Naive thymus-derived CD4-positive, alpha-beta T cell (primary cell): ENCODE data around the gene MEGF11. TPM values are rescaled to one million over a fixed set of nuclear protein-coding genes. Genes with fewer than 3 reads are reported as not detected.
A peak's percentile ranks its signal among the peaks of the same experiment; 100 is the strongest.

ENCODE experiments used
- ATAC-seq: fragments of 150-1000 bp; cut with Tn5 transposase; 2 replicates; pipeline ENCODE4 v1.10.0; 2021; ENCODE audit warnings: mild to moderate bottlenecking, moderate library complexity
- CTCF ChIA-PET: fragments of 350-600 bp; sonication (Branson Sonifier 250); formaldehyde crosslinking; loops from one replicate; lab custom pipeline; 2021; ENCODE audit warnings: antibody characterized with exemption; lab: Charles Lee
- POLR2A ChIA-PET: fragments of 350-600 bp; sonication (Branson Sonifier 250); formaldehyde crosslinking; loops from one replicate; lab custom pipeline; 2021; ENCODE audit warnings: antibody characterized with exemption, inconsistent platforms; lab: Charles Lee
- DNase-seq, 9 donors: peaks; one replicate each; pipeline versions ENCODE4 v3.0.0 to v3.0.0-alpha.2; 2020 to 2022; ENCODE audit warnings: mixed read lengths in 1 of 9
- H3K27ac ChIP-seq: one replicate; pipeline ENCODE4 v1.7.0; 2013; ENCODE audit warnings: mild to moderate bottlenecking, low read depth, low read length, moderate library complexity
- H3K27me3 ChIP-seq, 2 donors: one replicate each; pipeline ENCODE4 v1.7.0; 2013; ENCODE audit warnings: low read length in 2 of 2, mild to moderate bottlenecking in 2 of 2, moderate library complexity in 2 of 2; ENCODE audit not compliant: control insufficient read depth in 2 of 2, insufficient read depth in 2 of 2
- H3K36me3 ChIP-seq, 3 experiments: 1 replicate in 2 of 3; 2 replicates in 1 of 3; pipeline ENCODE4 v1.7.0; 2013; ENCODE audit warnings: low read length in 3 of 3, mild to moderate bottlenecking in 3 of 3, moderate library complexity in 1 of 3; ENCODE audit not compliant: insufficient read depth in 3 of 3, control insufficient read depth in 2 of 3
- H3K4me1 ChIP-seq, 2 donors: one replicate each; pipeline ENCODE4 v1.7.0; 2013; ENCODE audit warnings: low read length in 2 of 2, mild to moderate bottlenecking in 2 of 2, moderate library complexity in 1 of 2; ENCODE audit not compliant: control insufficient read depth in 2 of 2, insufficient read depth in 2 of 2
- H3K4me3 ChIP-seq: 2 replicates; pipeline ENCODE4 v1.7.0; 2013; ENCODE audit warnings: mild to moderate bottlenecking, low read length
- H3K9me3 ChIP-seq, 3 experiments: 1 replicate in 2 of 3; 2 replicates in 1 of 3; pipeline ENCODE4 v1.7.0; 2013; ENCODE audit warnings: low read length in 3 of 3; ENCODE audit not compliant: control insufficient read depth in 2 of 3
- H3K27ac Mint-ChIP-seq, 9 donors: one replicate each; pipeline ENCODE4 v1.8.0; 2020 to 2022; ENCODE audit warnings: mixed read lengths in 9 of 9, mild to moderate bottlenecking in 8 of 9, moderate library complexity in 5 of 9, inconsistent platforms in 2 of 9
- H3K27me3 Mint-ChIP-seq, 5 donors: one replicate each; pipeline ENCODE4 v1.8.0; 2021 to 2022; ENCODE audit warnings: mixed read lengths in 5 of 5, mild to moderate bottlenecking in 1 of 5
- H3K36me3 Mint-ChIP-seq, 5 donors: one replicate each; pipeline ENCODE4 v1.8.0; 2020 to 2022; ENCODE audit warnings: mixed read lengths in 5 of 5, mild to moderate bottlenecking in 3 of 5, inconsistent platforms in 1 of 5
- H3K4me1 Mint-ChIP-seq, 7 donors: one replicate each; pipeline ENCODE4 v1.8.0; 2020 to 2022; ENCODE audit warnings: mixed read lengths in 7 of 7, mild to moderate bottlenecking in 3 of 7, inconsistent platforms in 1 of 7
- H3K4me3 Mint-ChIP-seq, 10 donors: one replicate each; pipeline ENCODE4 v1.8.0; 2020 to 2022; ENCODE audit warnings: mild to moderate bottlenecking in 10 of 10, mixed read lengths in 10 of 10, moderate library complexity in 6 of 10, inconsistent platforms in 2 of 10
- H3K9me3 Mint-ChIP-seq, 11 donors: one replicate each; pipeline ENCODE4 v1.8.0; 2020 to 2022; ENCODE audit warnings: mixed read lengths in 11 of 11, mild to moderate bottlenecking in 4 of 11, inconsistent platforms in 1 of 11, moderate library complexity in 1 of 11
- intact Hi-C, 2 donors: fragments of 100-400 bp; cut with micrococcal nuclease; formaldehyde crosslinking; loops; one replicate each; pipeline ENCODE4 v1.15.1; 2023
- polyA plus RNA-seq, 2 donors: library from polyadenylated mRNA; unstranded; fragments of 300-500 nt; fragmentation: Illumina TruSeq; gene quantifications; one replicate each; pipeline ENCODE4 v1.2.3, GENCODE V29; 2021
- total RNA-seq, 6 experiments: library from RNA in 5 of 6; stranded (reverse) in 5 of 6; gene quantifications; 1 replicate in 5 of 6; 2 replicates in 1 of 6; pipeline ENCODE4 v1.2.3 and lab custom pipeline; 2021 to 2026

The MEGF11 gene
- total and polyA plus RNA-seq, 7 experiments from 2014 or later, result 0.45 TPM; not detected in 6

GRCh38 chr15:65919353-65919752, 334.2 kb downstream of the MEGF11 start:
- Histone ChIP-seq H3K27ac (no peak overlapping the region), H3K36me3 (no peaks in the 10 kb centered on the region), H3K27me3 (no peaks in the 10 kb centered on the region), H3K4me1 (no peaks in the 10 kb centered on the region), H3K9me3 (no peaks in the 10 kb centered on the region), H3K4me3 (no peak overlapping the region)
- peaks cover 0 to 23% (median 0%) of the 10 kb centered on the region in 5 donors for H3K36me3 Mint-ChIP-seq
- DNase-seq (no peak), ATAC-seq (no peak)
- no peak overlapping the region for H3K4me3 Mint-ChIP-seq
- peak overlapping the region in 1 of 9 donors; percentile 86 for H3K27ac Mint-ChIP-seq
- peaks cover 0 to 44% (median 4%) of the 10 kb centered on the region in 7 donors for H3K4me1 Mint-ChIP-seq
- no peaks in the 10 kb centered on the region for H3K9me3 Mint-ChIP-seq
- no peaks in the 10 kb centered on the region for H3K27me3 Mint-ChIP-seq
- ChIA-PET CTCF (no interaction called here), POLR2A (no interaction called here)
- intact Hi-C loops, result no loop called here

DNA sequence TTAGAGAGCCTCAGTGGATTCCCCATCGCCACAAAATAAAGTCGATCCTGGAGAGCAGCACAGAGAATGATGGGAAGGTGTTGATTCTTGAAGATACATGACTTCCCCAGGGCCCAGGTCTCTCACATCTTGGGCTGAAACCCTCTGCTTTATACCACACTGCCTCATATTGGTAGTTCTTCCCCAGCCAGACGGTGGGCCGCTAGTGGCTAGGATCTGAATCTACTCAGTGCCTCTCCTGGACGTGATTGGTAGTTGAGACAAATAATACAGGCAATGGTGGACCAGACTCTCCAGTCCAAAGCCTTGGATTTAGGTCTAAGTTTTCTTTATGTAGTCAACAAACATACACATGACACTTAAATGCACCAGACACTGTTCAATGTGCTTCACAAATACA, 334.6 kb downstream of the MEGF11 start:
- DNase-seq, result no peak
- Histone ChIP-seq H3K36me3 (no peaks in the 10 kb centered on the region), H3K27me3 (no peaks in the 10 kb centered on the region), H3K9me3 (no peaks in the 10 kb centered on the region), H3K4me1 (no peaks in the 10 kb centered on the region), H3K27ac (no peak overlapping the region), H3K4me3 (no peak overlapping the region)
- Mint-ChIP-seq H3K27me3 (no peaks in the 10 kb centered on the region), H3K27ac (peak overlapping the region in 2 of 9 donors; percentile 67 to 86), H3K9me3 (no peaks in the 10 kb centered on the region), H3K4me3 (peak overlapping the region in 1 of 10 donors; percentile 6), H3K4me1 (peaks cover 0 to 44% (median 4%) of the 10 kb centered on the region in 7 donors), H3K36me3 (peaks cover 0 to 23% (median 0%) of the 10 kb centered on the region in 5 donors)
- ChIA-PET CTCF (no interaction called here), POLR2A (no interaction called here)
- intact Hi-C loops, result no loop called here
- no peak for ATAC-seq

DNA sequence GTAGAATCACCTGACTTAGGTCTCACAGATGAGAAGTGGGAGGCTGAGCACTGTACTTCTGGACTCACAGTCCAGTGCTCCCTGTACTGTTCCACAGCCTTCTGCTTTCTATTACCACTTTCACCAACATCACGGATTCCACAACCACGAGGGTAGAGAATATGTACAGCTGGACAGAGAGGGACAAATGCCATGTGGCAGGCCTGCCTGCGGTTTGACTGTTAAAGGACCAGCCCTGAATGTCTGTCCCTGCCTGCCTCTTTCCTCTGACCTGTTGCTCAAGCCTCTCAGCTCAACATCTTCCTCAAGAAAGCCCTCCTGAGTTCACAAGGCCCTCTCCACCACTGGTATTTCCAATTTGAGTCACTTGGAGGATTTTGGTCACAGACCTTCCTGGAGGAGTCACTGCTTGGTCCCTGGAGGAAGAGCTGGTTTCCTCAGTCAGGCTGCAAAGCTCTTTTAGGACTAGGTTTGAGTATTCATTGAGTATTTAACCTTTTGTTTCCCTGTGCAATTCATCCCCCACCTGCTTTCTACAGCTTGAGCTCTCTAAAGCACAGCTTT, 335.1 kb downstream of the MEGF11 start:
- Mint-ChIP-seq H3K4me3 (peak overlapping the region in 1 of 10 donors; percentile 21), H3K9me3 (no peaks in the 10 kb centered on the region), H3K27ac (peak overlapping the region in 2 of 9 donors; percentile 18 to 86), H3K4me1 (peaks cover 0 to 44% (median 5%) of the 10 kb centered on the region in 7 donors), H3K27me3 (no peaks in the 10 kb centered on the region), H3K36me3 (peaks cover 0 to 23% (median 0%) of the 10 kb centered on the region in 5 donors)
- Histone ChIP-seq H3K4me1 (no peaks in the 10 kb centered on the region), H3K36me3 (no peaks in the 10 kb centered on the region), H3K4me3 (no peak overlapping the region), H3K27ac (no peak overlapping the region), H3K9me3 (no peaks in the 10 kb centered on the region), H3K27me3 (no peaks in the 10 kb centered on the region)
- intact Hi-C loops, result no loop called here
- CTCF ChIA-PET, result no interaction called here
- POLR2A ChIA-PET, result no interaction called here
- no peak for ATAC-seq
- DNase-seq, result no peak

GRCh38 chr15:65917936-65918335, 335.6 kb downstream of the MEGF11 start:
- peaks cover 0 to 23% (median 0%) of the 10 kb centered on the region in 5 donors for H3K36me3 Mint-ChIP-seq
- Histone ChIP-seq H3K4me1 (no peaks in the 10 kb centered on the region), H3K27me3 (no peaks in the 10 kb centered on the region), H3K9me3 (no peaks in the 10 kb centered on the region), H3K36me3 (no peaks in the 10 kb centered on the region), H3K4me3 (no peak overlapping the region), H3K27ac (no peak overlapping the region)
- ChIA-PET POLR2A (no interaction called here), CTCF (no interaction called here)
- H3K9me3 Mint-ChIP-seq, result no peaks in the 10 kb centered on the region
- ATAC-seq (no peak), DNase-seq (no peak)
- peak overlapping the region in 3 of 9 donors; percentile 0 to 86 (median 26) for H3K27ac Mint-ChIP-seq
- H3K4me3 Mint-ChIP-seq, result no peak overlapping the region
- peaks cover 0 to 44% (median 6%) of the 10 kb centered on the region in 7 donors for H3K4me1 Mint-ChIP-seq
- intact Hi-C loops, result loop anchor here in 1 of 2 donors (1.0 to 2.0 kb wide), 2 partner anchors 31 to 49 kb away; partner anchors contain the start of gene RAB11A
- no peaks in the 10 kb centered on the region for H3K27me3 Mint-ChIP-seq

GRCh38 chr15:65917407-65917756, 336.2 kb downstream of the MEGF11 start:
- Mint-ChIP-seq H3K27me3 (no peaks in the 10 kb centered on the region), H3K4me3 (peak overlapping the region in 1 of 10 donors; percentile 46), H3K36me3 (peaks cover 0 to 23% (median 0%) of the 10 kb centered on the region in 5 donors), H3K9me3 (no peaks in the 10 kb centered on the region), H3K27ac (peak overlapping the region in 6 of 9 donors; percentile 0 to 86 (median 28)), H3K4me1 (peaks cover 0 to 44% (median 6%) of the 10 kb centered on the region in 7 donors)
- POLR2A ChIA-PET, result no interaction called here
- Histone ChIP-seq H3K4me1 (no peaks in the 10 kb centered on the region), H3K27me3 (no peaks in the 10 kb centered on the region), H3K4me3 (no peak overlapping the region), H3K9me3 (no peaks in the 10 kb centered on the region), H3K27ac (no peak overlapping the region), H3K36me3 (no peaks in the 10 kb centered on the region)
- no peak for DNase-seq
- intact Hi-C loops, result loop anchor here in 1 of 2 donors (1.0 to 2.0 kb wide), 2 partner anchors 30 to 49 kb away; partner anchors contain the start of gene RAB11A
- CTCF ChIA-PET, result interaction anchor here (0.6 kb wide), 1 partner anchor 286 kb away, joined by 4 read pairs; no protein-coding TSS in a partner anchor
- ATAC-seq, result no peak

DNA sequence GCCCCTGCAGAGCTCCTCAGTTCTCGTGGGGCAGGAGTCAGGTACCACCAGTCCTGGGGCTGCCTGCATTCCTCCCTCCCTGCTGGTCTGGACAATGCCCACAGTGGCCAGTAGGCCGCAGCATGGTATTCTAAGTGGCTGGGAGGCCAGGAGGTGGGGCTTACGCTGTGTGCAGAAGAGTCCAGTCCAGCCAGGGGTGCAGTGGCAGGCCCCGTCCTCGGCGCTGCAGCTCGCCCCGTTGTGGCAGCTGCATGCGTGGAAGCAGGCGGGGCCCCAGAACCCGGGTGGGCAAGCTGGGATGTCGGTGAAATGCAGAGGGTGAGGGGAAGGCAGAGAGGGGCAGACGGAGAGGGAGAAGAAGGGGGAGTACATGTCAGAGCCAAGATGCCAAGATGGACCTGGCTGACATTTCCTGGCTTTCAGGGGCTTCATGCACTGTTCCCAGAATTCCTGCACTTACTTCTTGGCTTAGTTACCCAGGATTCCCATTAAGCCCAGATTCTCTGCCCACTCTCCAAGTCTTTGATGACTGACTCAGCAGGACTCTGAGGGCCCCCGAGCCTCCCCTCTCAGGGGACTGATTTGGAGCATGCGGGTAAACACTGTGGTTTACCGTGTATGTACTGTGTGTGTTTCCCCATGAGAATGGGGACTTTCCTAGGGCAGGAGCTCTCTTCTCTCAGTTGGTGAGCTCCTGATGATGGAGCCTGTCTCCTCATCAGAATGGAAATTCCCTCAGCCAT, 336.7 kb downstream of the MEGF11 start:
- peaks cover 0 to 1% (median 0%) of the 10 kb centered on the region in 3 experiments for H3K36me3 ChIP-seq
- H3K9me3 ChIP-seq, result no peaks in the 10 kb centered on the region
- ATAC-seq (peak; percentile 80), DNase-seq (peak in 2 of 9 donors; percentile 16 to 63)
- Mint-ChIP-seq H3K27ac (peak overlapping the region in 4 of 9 donors; percentile 0 to 86 (median 20)), H3K36me3 (peaks cover 0 to 23% (median 0%) of the 10 kb centered on the region in 5 donors), H3K9me3 (no peaks in the 10 kb centered on the region), H3K4me3 (peak overlapping the region in 1 of 10 donors; percentile 46), H3K4me1 (peaks cover 0 to 44% (median 6%) of the 10 kb centered on the region in 7 donors), H3K27me3 (no peaks in the 10 kb centered on the region)
- ChIA-PET CTCF (interaction anchor here (0.6 kb wide), 1 partner anchor 286 kb away, joined by 4 read pairs; no protein-coding TSS in a partner anchor), POLR2A (no interaction called here)
- H3K27me3 ChIP-seq, result no peaks in the 10 kb centered on the region
- H3K27ac ChIP-seq, result no peak overlapping the region
- H3K4me1 ChIP-seq, result no peaks in the 10 kb centered on the region
- intact Hi-C loops, result loop anchor here in 1 of 2 donors (1.0 to 2.0 kb wide), 2 partner anchors 30 to 48 kb away; partner anchors contain the start of gene RAB11A
- no peak overlapping the region for H3K4me3 ChIP-seq
